Ascending aorta (tissue), 2 donors: ENCODE results near the gene MYO3B. TPM values are rescaled to one million over a fixed set of nuclear protein-coding genes. Genes with fewer than 3 reads are reported as not detected.
"Not testable (repeated sequence)": the region's sequence is repeated elsewhere in the genome, so short reads cannot be mapped to it uniquely, and the experiment has no call there.

ENCODE experiments used
- DNase-seq, 2 donors: peaks; one replicate each; pipeline ENCODE4 v3.0.0-alpha.2; 2019; ENCODE audit warnings: low spot score in 2 of 2
- H3K27ac ChIP-seq, 2 donors: fragments of 200-600 bp; sonication (generic); one replicate each; pipeline ENCODE4 v1.5.1; 2016 to 2017; ENCODE audit warnings: mild to moderate bottlenecking in 1 of 2
- H3K27me3 ChIP-seq: fragments of 200-600 bp; sonication (generic); one replicate; pipeline ENCODE4 v1.5.1; 2017
- H3K36me3 ChIP-seq, 2 donors: fragments of 200-600 bp; sonication (generic); one replicate each; pipeline ENCODE4 v1.5.1; 2016
- H3K4me1 ChIP-seq, 2 donors: fragments of 200-600 bp; sonication (generic); one replicate each; pipeline ENCODE4 v1.5.1; 2016 to 2017; ENCODE audit warnings: mild to moderate bottlenecking in 1 of 2
- H3K4me3 ChIP-seq, 2 donors: fragments of 200-600 bp; sonication (generic); one replicate each; pipeline ENCODE4 v1.5.1; 2016 to 2017; ENCODE audit warnings: mild to moderate bottlenecking in 1 of 2
- H3K9me3 ChIP-seq, 2 donors: fragments of 200-600 bp; sonication (generic); one replicate each; pipeline ENCODE4 v1.5.1; 2016
- intact Hi-C: fragments of 100-400 bp; cut with DNase I; formaldehyde crosslinking; loops from one replicate; pipeline ENCODE4 v1.15.1; 2023
- total RNA-seq: library from RNA; depleted of rRNA; stranded (reverse); fragments of >200 nt; gene quantifications from one replicate; pipeline ENCODE4 v1.1.0, GENCODE V29; 2016
- TF ChIP-seq, protein P1 (sequence below), 3 experiments: fragments of 200-600 bp in 2 of 3; fragments of 450-650 bp in 1 of 3; sonication (generic) in 2 of 3; IDR thresholded peaks; one replicate each; pipeline ENCODE4 v1.5.1; 2016 to 2019; ENCODE audit warnings: antibody characterized with exemption in 3 of 3, mild to moderate bottlenecking in 1 of 3, moderate library complexity in 1 of 3

The MYO3B gene
- total RNA-seq, 1 donor from 2014 or later: not detected

- Histone ChIP-seq H3K9me3 (no peaks in the 10 kb centered on the region), H3K36me3 (no peaks in the 10 kb centered on the region), H3K27ac (no peak overlapping the region), H3K4me3 (no peak overlapping the region), H3K27me3 (no peaks in the 10 kb centered on the region), H3K4me1 (no peaks in the 10 kb centered on the region)
- intact Hi-C loops: no loop called here
- TF ChIP-seq, protein P1, sequence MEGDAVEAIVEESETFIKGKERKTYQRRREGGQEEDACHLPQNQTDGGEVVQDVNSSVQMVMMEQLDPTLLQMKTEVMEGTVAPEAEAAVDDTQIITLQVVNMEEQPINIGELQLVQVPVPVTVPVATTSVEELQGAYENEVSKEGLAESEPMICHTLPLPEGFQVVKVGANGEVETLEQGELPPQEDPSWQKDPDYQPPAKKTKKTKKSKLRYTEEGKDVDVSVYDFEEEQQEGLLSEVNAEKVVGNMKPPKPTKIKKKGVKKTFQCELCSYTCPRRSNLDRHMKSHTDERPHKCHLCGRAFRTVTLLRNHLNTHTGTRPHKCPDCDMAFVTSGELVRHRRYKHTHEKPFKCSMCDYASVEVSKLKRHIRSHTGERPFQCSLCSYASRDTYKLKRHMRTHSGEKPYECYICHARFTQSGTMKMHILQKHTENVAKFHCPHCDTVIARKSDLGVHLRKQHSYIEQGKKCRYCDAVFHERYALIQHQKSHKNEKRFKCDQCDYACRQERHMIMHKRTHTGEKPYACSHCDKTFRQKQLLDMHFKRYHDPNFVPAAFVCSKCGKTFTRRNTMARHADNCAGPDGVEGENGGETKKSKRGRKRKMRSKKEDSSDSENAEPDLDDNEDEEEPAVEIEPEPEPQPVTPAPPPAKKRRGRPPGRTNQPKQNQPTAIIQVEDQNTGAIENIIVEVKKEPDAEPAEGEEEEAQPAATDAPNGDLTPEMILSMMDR (IDR thresholded peaks at IDR 0.05): no peak
- no peak for DNase-seq
Measured at GRCh38 chr2:170465241-170465640, 287.3 kb downstream of the MYO3B start.

DNA sequence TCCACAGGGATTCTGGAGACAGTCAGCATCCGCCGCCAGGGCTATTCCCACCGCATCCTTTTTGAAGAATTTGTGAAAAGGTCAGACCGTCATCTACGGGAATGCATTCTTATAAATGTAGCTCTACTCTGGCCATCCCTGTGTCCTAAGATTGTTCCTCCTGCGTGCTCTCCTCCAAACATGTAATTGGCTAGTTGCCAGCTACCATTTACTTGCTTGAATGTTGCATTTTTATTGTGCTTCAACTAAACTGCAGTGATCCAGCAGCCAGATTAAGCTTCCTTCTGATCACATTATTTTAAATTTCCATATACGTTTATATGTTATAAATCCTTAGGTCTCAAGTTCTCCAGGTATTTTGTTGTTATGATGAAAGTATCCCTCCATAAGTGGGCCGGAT lies 288.7 kb downstream of the MYO3B start:
- H3K9me3 ChIP-seq: no peaks in the 10 kb centered on the region
- H3K27me3 ChIP-seq: no peaks in the 10 kb centered on the region
- H3K36me3 ChIP-seq: no peaks in the 10 kb centered on the region
- intact Hi-C loops: no loop called here
- no peak overlapping the region for H3K27ac ChIP-seq
- H3K4me3 ChIP-seq: no peak overlapping the region
- no peak for DNase-seq
- H3K4me1 ChIP-seq: no peaks in the 10 kb centered on the region
- TF ChIP-seq, protein P1 (IDR thresholded peaks at IDR 0.05): no peak

DNA sequence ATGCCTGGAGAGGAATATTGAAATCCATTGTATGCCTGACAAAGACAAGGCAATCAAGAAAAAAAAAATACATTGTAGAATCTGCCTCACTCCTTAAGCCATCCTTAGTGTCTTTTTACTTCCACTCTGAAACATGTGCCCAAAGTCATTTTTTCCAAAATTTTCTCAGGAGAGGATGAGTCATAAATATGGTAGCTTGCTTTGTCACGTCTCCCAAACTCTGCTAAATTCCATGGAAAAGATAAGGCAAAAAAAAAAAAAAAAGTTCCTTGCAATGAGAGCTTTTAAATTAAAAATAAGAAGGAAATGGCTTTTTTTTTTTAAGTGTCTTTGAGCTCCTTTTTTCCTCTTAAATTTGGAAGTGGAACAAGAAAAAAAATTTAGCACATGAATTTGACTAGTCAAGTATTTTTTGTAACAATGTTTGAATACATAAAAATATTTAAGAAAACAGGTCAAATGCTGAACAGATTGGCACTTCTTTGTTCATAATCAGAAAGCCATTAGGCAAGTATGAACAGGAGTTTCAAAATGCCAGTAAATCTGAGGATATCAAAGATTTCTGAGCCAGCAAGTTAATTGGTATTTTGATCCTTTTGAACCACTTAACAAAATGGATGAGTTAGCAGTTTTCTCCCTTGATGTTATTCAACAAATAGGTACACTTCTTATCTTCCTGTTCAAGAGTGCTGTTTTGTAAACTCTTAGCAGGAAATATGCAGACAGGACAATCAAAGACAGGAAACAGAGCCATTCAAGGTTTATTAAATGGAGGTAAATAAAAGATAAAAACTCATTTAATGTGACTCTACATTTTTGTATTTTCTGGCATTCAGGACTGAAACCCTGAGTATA lies 289.8 kb downstream of the MYO3B start:
- H3K4me1 ChIP-seq: no peaks in the 10 kb centered on the region
- no peaks in the 10 kb centered on the region for H3K27me3 ChIP-seq
- intact Hi-C loops: no loop called here
- H3K4me3 ChIP-seq: no peak overlapping the region
- H3K27ac ChIP-seq: no peak overlapping the region
- no peaks in the 10 kb centered on the region for H3K9me3 ChIP-seq
- TF ChIP-seq, protein P1 (IDR thresholded peaks at IDR 0.05): no peak
- no peaks in the 10 kb centered on the region for H3K36me3 ChIP-seq
- no peak for DNase-seq

- no peak for DNase-seq
- no peaks in the 10 kb centered on the region for H3K36me3 ChIP-seq
- no peaks in the 10 kb centered on the region for H3K4me1 ChIP-seq
- intact Hi-C loops: no loop called here
- H3K9me3 ChIP-seq: no peaks in the 10 kb centered on the region
- H3K27me3 ChIP-seq: no peaks in the 10 kb centered on the region
- no peak overlapping the region for H3K4me3 ChIP-seq
- TF ChIP-seq, protein P1 (IDR thresholded peaks at IDR 0.05): no peak
- no peak overlapping the region for H3K27ac ChIP-seq
Measured at GRCh38 chr2:170468557-170468956, 290.6 kb downstream of the MYO3B start.

- H3K4me3 ChIP-seq, H3K27ac ChIP-seq, H3K36me3 ChIP-seq, intact Hi-C loops, H3K4me1 ChIP-seq, H3K27me3 ChIP-seq, DNase-seq, H3K9me3 ChIP-seq: not testable (repeated sequence)
Measured at GRCh38 chr2:170472498-170472897, 294.6 kb downstream of the MYO3B start.

DNA sequence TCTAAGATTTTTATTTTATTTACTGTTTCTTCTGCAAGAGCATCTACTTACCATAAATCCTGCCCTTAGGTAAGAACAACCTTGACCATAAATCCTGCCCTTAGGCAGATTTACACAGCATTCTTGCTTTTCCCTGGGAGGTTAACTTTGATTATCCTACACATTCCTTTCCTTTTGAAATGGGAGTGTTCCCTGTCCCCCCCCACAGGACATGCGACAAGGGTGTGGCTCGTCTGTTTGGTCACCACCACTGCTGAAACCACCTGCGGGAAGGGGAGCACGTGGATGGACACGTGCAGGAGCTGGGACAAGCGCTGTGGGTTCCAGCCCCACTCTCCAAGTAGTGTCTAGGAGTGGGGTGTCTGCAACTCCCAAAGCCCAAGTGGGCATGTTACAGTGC lies 297.9 kb downstream of the MYO3B start:
- H3K4me1 ChIP-seq: no peaks in the 10 kb centered on the region
- intact Hi-C loops: no loop called here
- H3K9me3 ChIP-seq: no peaks in the 10 kb centered on the region
- H3K4me3 ChIP-seq: no peak overlapping the region
- TF ChIP-seq, protein P1 (IDR thresholded peaks at IDR 0.05): no peak
- H3K27ac ChIP-seq: no peak overlapping the region
- H3K36me3 ChIP-seq: no peaks in the 10 kb centered on the region
- no peaks in the 10 kb centered on the region for H3K27me3 ChIP-seq
- DNase-seq: no peak
